ENCODE data around the gene TMEM108. TPM values are rescaled to one million over a fixed set of nuclear protein-coding genes. Genes with fewer than 3 reads are reported as not detected.
"Not testable (repeated sequence)": the region's sequence is repeated elsewhere in the genome, so short reads cannot be mapped to it uniquely, and the experiment has no call there.

The TMEM108 gene
- total RNA-seq (2014; rRNA removed; shearing (Covaris generic)), result 2.1 and 3.5 TPM in 2 replicates

- H3K4me3 ChIP-seq (ENCODE audit: insufficient read depth, low read depth, low read length), result peak within 1 kb of the TSS; percentile 77
- H3K27me3 ChIP-seq (ENCODE audit: control insufficient read depth, insufficient read depth, low read length), result peaks cover 28% of the 10 kb centered on the region
- DNase-seq, result peak; percentile 96
- no peaks in the 10 kb centered on the region for H3K36me3 ChIP-seq (replicated peaks; ENCODE audit: control insufficient read depth, insufficient read depth, low read length)
Observed at GRCh38 chr3:133038089-133038730, at the start of gene TMEM108. Gene TMEM108, plus strand, starts transcription at chr3:133038391.

DNA sequence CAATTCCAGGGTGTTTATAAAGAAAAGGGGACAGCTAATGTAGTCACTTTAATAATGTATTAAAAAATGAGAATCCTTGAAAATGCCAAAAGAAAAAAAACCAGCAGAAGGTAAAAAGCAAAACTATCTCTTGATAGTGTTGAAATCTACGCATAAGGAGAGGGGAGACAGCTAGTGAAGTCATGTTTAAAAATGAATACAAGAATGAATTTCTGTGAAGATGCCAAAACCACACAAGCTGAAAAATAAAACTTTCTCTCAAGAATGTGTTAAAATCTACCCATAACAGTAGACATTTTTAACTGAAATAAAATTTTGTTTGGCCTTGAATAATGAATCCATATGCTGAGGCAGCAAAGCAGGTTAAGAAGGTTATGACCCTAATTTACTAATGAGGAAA, 42.2 kb upstream of the TMEM108 start:
- no peaks in the 10 kb centered on the region for H3K27me3 ChIP-seq (ENCODE audit: control insufficient read depth, insufficient read depth, low read length)
- H3K4me3 ChIP-seq (ENCODE audit: insufficient read depth, low read depth, low read length), result no peak overlapping the region
- H3K36me3 ChIP-seq (replicated peaks; ENCODE audit: control insufficient read depth, insufficient read depth, low read length), result no peaks in the 10 kb centered on the region
- no peak for DNase-seq

DNA sequence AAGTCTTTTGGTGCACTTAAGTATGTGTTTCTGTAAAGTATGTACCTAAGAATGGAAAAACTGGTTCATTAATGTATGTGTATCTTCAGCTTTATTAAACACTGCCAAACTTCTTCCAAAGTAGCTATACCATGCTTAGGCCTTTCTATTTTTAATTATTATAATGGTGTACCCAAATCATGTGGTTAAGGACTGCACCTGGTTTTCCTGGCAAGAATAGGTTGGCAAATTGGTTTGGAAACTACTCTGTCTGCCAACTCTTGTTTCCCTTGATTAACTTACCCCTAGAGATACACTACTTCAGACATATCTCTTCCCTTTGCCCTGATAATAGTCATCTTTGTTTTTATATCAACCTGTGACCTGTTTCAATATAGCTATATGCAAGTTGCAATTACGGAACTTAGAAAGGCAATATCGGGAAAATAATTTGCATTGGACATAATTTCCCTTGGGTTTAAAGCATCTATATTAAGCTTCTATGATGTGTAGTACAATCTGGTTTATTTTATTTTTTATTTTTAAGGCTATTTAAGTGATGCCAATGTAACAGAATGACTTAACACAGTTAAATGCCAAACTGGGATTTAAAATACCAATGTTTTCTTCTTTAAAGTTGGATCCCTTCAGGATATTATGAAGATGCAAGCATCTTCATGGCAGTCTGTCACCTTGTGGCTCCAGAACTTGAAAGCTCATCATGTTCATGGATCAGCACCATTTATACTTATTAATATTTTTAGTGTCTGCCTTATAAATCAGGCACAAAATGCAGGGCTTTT, 40.6 kb upstream of the TMEM108 start:
- Histone ChIP-seq H3K4me3 (ENCODE audit: insufficient read depth, low read depth, low read length) (no peak overlapping the region), H3K27me3 (ENCODE audit: control insufficient read depth, insufficient read depth, low read length) (no peaks in the 10 kb centered on the region), H3K36me3 (replicated peaks; ENCODE audit: control insufficient read depth, insufficient read depth, low read length) (no peaks in the 10 kb centered on the region)
- DNase-seq, result no peak

- peak overlapping the region; percentile 10; the same call in 1 of the 2 replicates for H3K4me3 ChIP-seq (ENCODE audit: insufficient read depth, low read depth, low read length)
- DNase-seq; H3K27me3 ChIP-seq (ENCODE audit: control insufficient read depth, insufficient read depth, low read length); H3K36me3 ChIP-seq (replicated peaks; ENCODE audit: control insufficient read depth, insufficient read depth, low read length): not testable (repeated sequence)
Observed at GRCh38 chr3:133005032-133005431, 33.2 kb upstream of the TMEM108 start.

DNA sequence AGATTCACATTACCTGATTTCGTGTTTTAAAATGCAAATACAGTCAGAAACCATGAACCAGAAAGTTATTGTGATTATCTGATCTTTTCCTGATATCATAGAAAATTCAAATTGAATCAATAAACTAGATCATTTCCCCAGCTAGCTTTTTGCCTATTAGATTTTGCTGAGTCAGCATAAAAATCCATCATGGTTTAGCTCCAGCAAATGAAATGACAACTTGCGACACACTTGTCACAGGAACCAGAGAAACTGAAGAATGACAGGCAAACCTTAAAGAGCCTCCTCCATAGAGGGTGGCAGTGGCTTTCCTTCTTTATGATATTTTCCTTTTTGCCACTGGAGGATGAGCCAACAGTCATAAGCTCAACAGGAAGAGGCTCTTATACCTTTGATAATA, 30.6 kb upstream of the TMEM108 start:
- Histone ChIP-seq H3K4me3 (ENCODE audit: insufficient read depth, low read depth, low read length) (no peak overlapping the region), H3K36me3 (replicated peaks; ENCODE audit: control insufficient read depth, insufficient read depth, low read length) (no peaks in the 10 kb centered on the region), H3K27me3 (ENCODE audit: control insufficient read depth, insufficient read depth, low read length) (no peaks in the 10 kb centered on the region)
- no peak for DNase-seq

GRCh38 chr3:133014325-133014724, 23.9 kb upstream of the TMEM108 start:
- Histone ChIP-seq H3K36me3 (replicated peaks; ENCODE audit: control insufficient read depth, insufficient read depth, low read length) (no peaks in the 10 kb centered on the region), H3K27me3 (ENCODE audit: control insufficient read depth, insufficient read depth, low read length) (no peaks in the 10 kb centered on the region), H3K4me3 (ENCODE audit: insufficient read depth, low read depth, low read length) (no peak overlapping the region)
- no peak for DNase-seq

GRCh38 chr3:133015573-133015972, 22.6 kb upstream of the TMEM108 start:
- not testable (repeated sequence) for H3K27me3 ChIP-seq (ENCODE audit: control insufficient read depth, insufficient read depth, low read length); H3K36me3 ChIP-seq (replicated peaks; ENCODE audit: control insufficient read depth, insufficient read depth, low read length); DNase-seq; H3K4me3 ChIP-seq (ENCODE audit: insufficient read depth, low read depth, low read length)

DNA sequence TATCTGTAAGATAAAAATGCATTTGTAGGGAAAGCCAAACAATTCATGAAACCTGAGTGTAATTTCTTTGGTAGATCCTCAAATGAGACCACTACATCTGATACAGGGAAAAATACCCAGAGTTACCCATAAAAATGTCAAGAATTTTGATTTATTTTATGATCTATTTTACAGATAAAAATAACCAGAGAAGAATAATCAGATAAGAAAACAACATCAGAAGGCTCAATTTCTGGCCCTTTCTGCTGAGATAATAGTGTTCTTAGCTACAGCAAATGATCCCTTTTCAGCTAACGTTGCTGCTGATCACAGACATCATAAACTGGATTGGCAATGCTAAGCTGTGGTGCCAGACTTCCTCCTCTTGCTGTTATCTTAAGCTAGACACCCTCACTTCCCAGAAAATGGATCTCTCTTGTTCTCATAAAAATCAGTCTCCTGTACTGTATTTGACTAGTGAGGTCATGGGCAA, 21.3 kb upstream of the TMEM108 start:
- H3K4me3 ChIP-seq (ENCODE audit: insufficient read depth, low read depth, low read length), result no peak overlapping the region
- no peak for DNase-seq
- H3K36me3 ChIP-seq (replicated peaks; ENCODE audit: control insufficient read depth, insufficient read depth, low read length), result no peaks in the 10 kb centered on the region
- H3K27me3 ChIP-seq (ENCODE audit: control insufficient read depth, insufficient read depth, low read length), result no peaks in the 10 kb centered on the region

- Histone ChIP-seq H3K36me3 (replicated peaks; ENCODE audit: control insufficient read depth, insufficient read depth, low read length) (no peaks in the 10 kb centered on the region), H3K27me3 (ENCODE audit: control insufficient read depth, insufficient read depth, low read length) (no peaks in the 10 kb centered on the region), H3K4me3 (ENCODE audit: insufficient read depth, low read depth, low read length) (no peak overlapping the region)
- no peak for DNase-seq
Observed at GRCh38 chr3:133018921-133019320, 19.3 kb upstream of the TMEM108 start.

GRCh38 chr3:133021206-133021605, 17.0 kb upstream of the TMEM108 start:
- Histone ChIP-seq H3K4me3 (ENCODE audit: insufficient read depth, low read depth, low read length) (no peak overlapping the region), H3K27me3 (ENCODE audit: control insufficient read depth, insufficient read depth, low read length) (no peaks in the 10 kb centered on the region), H3K36me3 (replicated peaks; ENCODE audit: control insufficient read depth, insufficient read depth, low read length) (no peaks in the 10 kb centered on the region)
- no peak for DNase-seq

GRCh38 chr3:133023362-133023761, 14.8 kb upstream of the TMEM108 start:
- Histone ChIP-seq H3K36me3 (replicated peaks; ENCODE audit: control insufficient read depth, insufficient read depth, low read length) (no peaks in the 10 kb centered on the region), H3K4me3 (ENCODE audit: insufficient read depth, low read depth, low read length) (no peak overlapping the region), H3K27me3 (ENCODE audit: control insufficient read depth, insufficient read depth, low read length) (no peaks in the 10 kb centered on the region)
- DNase-seq, result no peak

DNA sequence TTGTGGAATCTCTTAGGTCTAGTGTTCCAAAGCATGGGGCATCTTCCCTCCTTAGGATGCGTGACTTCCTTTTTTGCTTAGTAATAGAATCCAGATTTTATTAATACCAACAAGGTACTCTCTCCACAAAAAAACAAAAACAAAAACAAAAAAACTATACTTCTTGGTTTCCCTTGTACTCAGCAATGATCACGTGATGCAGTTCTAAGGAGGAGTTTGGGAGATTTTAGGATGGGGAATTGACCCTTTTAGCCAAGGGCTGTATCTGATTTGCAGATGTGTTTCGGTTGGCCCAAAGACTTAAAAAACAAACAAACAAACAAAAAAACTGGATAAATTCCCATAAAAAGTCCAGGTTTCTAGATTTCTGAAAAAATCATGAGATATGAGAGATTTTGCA, 12.6 kb upstream of the TMEM108 start:
- Histone ChIP-seq H3K27me3 (ENCODE audit: control insufficient read depth, insufficient read depth, low read length) (no peaks in the 10 kb centered on the region), H3K4me3 (ENCODE audit: insufficient read depth, low read depth, low read length) (no peak overlapping the region)

GRCh38 chr3:133032301-133032700, 5.9 kb upstream of the TMEM108 start:
- Histone ChIP-seq H3K27me3 (ENCODE audit: control insufficient read depth, insufficient read depth, low read length) (peaks cover 8% of the 10 kb centered on the region), H3K4me3 (ENCODE audit: insufficient read depth, low read depth, low read length) (no peak overlapping the region), H3K36me3 (replicated peaks; ENCODE audit: control insufficient read depth, insufficient read depth, low read length) (no peaks in the 10 kb centered on the region)
- no peak for DNase-seq

More for the DNA sequence above, 12.6 kb upstream of the TMEM108 start:
- no peaks in the 10 kb centered on the region for H3K36me3 ChIP-seq (replicated peaks; ENCODE audit: control insufficient read depth, insufficient read depth, low read length)
- no peak for DNase-seq

- H3K4me3 ChIP-seq (ENCODE audit: insufficient read depth, low read depth, low read length), result peak overlapping the region; percentile 36
- no peak for DNase-seq
- peaks cover 28% of the 10 kb centered on the region for H3K27me3 ChIP-seq (ENCODE audit: control insufficient read depth, insufficient read depth, low read length)
- no peaks in the 10 kb centered on the region for H3K36me3 ChIP-seq (replicated peaks; ENCODE audit: control insufficient read depth, insufficient read depth, low read length)
Observed at GRCh38 chr3:133037436-133037835, 755 bp upstream of the TMEM108 start.

GRCh38 chr3:133038731-133039375, 662 bp downstream of the TMEM108 start:
- Histone ChIP-seq H3K4me3 (ENCODE audit: insufficient read depth, low read depth, low read length) (peak overlapping the region; percentile 77), H3K27me3 (ENCODE audit: control insufficient read depth, insufficient read depth, low read length) (peaks cover 28% of the 10 kb centered on the region), H3K36me3 (replicated peaks; ENCODE audit: control insufficient read depth, insufficient read depth, low read length) (no peaks in the 10 kb centered on the region)
- peak; percentile 73 for DNase-seq

Measured in H7 (cell line).